Hematopoietic multipotent progenitor cell treated with erythropoietin and hydrocortisone succinate and interleukin-3 and kit ligand, for 8 days (in vitro differentiated cells): ENCODE measurements around the gene ENDOV.

Source experiments
- DNase-seq: peaks from one replicate; pipeline ENCODE4 v3.0.0-alpha.2; 2015

The ENDOV gene

DNA sequence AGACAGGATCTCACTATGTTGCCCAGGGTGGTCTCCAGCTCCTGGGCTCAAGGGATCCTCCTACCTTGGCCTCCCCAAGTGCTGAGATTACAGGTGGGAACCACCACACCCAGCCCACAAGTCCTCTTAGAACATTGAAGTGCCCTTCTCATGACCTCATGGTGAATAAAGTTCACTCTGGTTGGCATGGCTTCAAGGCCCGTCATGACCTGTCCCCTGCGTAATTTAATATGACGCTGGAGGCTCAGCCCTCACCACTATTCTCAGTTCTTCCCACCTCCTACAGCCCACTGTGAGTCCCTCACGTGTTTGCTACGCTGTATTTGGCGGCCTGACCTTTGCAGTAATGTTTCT is 1.9 kb downstream of the ENDOV start:
- no peak for DNase-seq

DNA sequence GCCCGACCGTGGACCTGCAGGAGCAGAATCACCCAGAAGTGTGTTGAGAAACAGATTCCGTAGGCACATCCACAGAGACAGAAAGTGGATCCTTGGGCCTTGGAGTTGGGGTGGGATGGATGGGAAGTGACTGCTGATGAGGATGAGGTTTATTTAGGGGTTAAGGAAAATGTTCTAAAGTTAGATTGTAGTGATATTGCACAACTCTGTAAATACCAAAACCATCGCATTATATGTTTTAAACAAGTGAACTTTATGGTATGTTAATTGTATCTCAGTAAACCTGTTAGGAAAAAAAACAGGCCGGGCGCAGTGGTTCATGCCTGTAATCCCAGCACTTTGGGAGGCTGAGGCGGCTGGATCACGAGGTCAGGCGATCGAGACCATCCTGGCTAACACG is 3.6 kb downstream of the ENDOV start:
- DNase-seq, result no peak

GRCh38 chr17:80419255-80419654 is 4.3 kb downstream of the ENDOV start:
- DNase-seq, result no peak

DNA sequence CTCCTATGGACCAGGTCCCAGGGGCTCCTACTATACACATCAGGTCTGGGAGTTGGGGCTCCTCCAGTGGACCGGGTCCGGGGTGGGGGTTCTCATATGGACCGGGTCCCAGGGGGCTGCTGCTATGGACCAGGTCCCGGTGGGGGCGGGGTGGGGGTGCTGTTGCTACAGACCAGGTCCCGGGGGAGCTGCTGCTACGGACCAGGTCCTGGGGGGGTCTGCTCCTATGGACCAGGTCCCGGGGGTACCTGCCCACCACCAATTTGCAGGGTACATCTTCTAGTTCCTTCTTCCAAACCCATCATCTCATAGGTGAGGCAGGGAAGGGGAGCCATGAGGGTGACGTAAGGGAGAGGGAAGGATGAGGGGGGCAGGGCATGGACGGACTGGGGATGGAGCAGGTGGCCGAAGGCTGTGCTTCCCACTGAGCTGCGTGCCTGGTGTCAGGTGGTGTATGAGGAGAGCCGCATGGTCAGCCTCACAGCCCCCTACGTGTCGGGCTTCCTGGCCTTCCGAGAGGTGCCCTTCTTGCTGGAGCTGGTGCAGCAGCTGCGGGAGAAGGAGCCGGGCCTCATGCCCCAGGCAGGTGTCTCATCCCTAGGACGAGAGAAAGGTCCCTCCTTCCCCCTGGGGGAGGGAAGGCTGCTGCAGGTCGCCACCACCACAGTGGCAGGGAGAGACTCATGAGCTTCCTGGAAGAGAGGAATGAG is 6.6 kb downstream of the ENDOV start:
- no peak for DNase-seq

- DNase-seq, result no peak
These were observed 7.3 kb downstream of the ENDOV start for GRCh38 chr17:80422276-80422675.

- DNase-seq, result no peak
These were observed 8.0 kb downstream of the ENDOV start for GRCh38 chr17:80422981-80423380.

DNA sequence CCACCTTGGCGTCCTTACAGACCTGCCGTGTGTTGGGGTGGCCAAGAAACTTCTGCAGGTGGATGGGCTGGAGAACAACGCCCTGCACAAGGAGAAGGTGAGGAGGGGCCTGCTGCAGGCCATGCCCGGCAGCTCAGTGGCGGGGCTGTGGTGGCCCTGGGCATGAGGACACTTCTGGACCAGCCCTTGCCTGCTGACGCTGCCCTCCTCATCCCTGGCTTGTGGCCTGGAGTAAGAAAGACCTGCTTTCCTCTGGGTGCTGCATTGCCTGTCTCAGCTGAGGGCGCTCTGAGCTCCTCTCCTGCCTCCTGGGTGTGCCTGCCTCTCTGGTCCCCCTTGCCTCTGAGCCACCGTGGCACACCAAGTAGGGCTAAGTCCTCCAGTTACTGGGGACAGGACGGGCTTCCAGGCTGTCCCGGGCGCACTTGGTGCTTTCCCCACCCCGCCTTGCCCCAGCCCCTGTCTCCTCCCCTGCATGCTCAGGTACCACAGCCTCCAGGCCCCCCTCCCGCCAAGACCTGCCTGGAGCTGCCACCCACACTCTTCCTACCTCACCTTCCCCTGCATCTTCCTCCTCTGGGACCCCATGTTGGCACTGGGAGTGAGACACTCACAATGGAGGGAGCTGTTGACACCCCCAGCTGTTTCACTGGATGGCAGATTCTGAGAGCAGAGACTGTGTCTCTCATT is 8.7 kb downstream of the ENDOV start:
- DNase-seq, result no peak

DNA sequence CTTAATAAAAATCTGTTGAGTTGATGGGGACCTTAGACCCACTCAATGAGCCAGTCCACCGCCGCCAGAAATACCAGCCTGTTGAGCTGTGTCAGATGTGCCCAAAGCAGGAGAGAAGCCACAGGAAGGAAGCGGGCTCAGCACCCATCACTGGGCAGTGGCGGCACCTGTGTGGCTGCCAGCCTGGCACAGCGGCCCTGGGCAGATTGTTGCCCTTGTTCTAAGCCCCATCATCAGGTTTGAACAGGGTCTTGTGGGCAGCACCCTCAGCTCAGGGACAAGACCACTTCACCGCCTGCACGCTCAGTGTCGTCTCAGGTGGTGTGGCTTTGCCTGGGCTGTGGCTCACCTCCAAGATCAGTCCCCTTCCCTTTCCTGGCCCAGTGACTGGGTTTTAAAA is 9.3 kb downstream of the ENDOV start:
- DNase-seq, result no peak

DNA sequence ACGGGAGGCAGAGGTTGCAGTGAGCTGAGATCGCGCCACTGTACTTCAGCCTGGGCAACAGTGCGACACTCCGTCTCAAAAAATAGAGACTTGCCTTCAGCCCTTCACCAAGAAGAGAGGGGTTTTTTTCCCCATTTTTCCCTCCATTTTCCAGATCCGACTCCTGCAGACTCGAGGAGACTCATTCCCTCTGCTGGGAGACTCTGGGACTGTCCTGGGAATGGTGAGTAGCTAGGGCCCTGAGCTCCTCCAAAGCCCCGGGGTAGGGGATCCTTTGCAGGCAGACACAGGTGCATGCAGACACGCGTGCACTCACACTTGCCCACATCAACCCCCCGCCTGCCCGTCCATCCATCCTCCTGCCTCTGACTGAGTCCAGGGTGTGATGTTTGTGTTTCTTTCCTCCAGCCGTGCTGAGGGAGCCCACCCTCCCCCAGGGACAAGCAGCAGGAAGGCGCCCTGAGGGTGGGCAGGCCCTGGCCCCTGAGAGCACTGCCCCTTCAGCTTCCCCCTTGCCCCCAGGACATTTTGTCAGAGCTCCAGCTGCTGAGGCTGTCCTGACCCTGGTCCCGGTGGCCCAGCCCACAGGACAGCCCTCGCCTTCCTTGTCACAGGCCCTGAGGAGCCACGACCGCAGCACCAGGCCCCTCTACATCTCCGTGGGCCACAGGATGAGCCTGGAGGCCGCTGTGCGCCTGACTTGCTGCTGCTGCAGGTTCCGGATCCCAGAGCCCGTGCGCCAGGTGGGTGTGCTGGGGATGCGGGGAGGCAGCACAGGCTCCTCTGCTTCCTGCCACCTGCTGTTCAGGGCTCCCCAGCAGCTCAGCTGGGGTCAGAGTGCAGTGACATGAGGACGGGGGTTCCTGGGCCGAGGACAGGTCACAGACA is 10.2 kb downstream of the ENDOV start:
- DNase-seq, result no peak

DNA sequence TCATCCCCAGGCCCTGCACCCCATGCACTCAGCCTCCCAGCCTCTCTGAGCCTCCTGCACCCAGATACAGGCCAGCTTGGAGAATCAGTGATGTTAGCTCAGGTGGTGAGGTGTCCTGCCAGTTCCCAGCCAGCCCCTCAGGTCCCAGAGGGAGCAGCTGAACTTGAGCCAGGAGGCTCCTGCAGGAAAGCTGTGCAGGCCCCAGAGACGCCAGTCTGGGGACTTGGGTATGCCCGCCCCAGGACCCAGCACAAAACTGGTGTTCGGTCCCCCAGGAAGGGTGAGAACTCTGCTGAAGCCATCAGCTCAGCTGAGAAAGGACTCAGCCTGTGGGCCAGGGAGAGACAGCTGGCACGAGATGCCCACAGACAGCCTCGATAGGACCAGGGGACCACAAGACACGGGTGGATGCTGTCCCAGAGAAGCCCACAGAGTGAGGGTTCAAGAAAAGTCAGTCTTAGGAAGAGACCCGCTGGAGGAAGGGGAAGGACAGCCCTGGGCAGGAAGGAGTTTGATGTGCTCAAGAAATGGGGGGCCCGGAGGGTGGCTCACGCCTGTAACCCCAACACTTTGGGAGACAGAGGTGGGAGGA is 11.0 kb downstream of the ENDOV start:
- no peak for DNase-seq

DNA sequence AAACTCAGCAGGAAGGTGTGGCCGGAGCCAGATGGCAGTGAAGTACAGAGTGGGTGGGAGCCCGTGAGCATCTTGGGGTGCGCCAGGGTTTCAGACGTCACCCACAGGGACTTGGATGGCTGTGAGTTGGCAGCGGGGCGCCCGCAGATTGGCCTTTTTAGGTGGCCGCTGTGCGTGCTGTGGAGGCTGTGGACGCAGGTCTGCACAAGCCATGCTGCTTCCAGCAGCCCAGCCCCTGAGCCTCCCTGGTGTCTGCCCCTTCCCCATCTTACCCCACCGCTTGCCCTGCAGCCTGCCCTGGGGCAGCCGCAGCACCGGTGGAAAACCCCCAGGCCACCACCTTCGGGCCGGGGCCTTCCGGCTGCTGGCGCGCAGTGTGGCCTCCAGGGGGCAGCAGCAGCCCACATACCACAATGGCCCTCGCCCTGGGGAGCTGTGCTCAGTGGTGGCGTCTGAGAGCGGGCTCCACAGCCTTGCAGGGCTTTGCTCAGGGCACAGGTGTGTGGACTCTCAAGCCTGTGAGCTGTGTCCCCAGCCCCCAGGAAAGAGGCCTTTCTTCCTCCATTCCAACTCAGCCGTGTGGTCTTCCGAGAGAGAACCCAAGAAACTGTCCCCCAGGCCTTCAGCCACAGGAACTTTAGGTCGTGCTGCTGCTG is 11.8 kb downstream of the ENDOV start:
- peak; percentile 65 for DNase-seq

GRCh38 chr17:80427366-80428282 is 12.7 kb downstream of the ENDOV start:
- DNase-seq, result no peak

- DNase-seq, result no peak
These were observed 13.4 kb downstream of the ENDOV start for GRCh38 chr17:80428363-80428762.

GRCh38 chr17:80428796-80429195 is 13.8 kb downstream of the ENDOV start:
- DNase-seq, result no peak

DNA sequence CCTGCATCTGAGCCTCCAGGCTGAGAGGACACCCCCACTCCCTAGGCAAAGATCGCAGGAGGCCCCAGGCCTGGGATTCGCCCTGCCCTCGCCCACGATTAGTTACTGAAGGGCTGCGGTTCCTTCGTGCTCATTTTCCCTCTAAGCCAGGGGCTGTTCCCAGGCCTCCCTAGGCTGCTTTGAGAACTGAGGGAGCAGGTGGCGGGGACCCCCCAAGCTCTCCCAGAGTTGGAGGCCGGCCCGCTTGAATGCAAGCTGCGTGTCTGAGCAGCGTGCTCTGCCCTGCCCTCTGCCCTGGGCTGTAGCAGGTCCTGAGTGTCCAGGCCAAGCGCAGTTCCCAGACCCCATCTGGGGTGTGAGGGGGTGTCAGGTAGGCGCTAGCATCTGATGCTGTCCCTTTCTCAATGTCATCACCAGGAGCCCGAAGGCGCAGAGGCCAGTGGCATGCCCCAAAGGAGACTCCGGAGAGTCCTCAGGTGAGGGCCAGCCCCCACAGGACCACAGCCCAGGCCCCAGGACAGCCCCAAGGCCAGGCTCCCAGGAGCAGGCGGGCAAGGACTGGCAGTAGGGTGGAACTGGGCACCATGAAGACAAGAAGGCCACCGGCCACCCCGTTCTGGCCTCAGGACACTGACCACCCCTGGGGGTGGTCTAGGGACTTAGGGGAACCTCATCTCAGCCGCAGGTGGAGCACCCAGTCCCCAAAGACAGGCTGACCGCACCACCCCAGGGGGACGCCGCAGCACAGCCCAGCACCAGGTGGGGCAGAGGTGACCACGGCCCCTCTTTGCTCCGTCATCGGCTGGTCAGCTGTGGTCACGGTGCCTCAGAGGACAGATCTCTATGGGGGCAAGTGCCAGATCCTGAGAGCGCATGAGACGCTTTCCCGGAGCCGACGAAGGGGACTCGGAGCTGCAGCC is 14.6 kb downstream of the ENDOV start:
- no peak for DNase-seq

DNA sequence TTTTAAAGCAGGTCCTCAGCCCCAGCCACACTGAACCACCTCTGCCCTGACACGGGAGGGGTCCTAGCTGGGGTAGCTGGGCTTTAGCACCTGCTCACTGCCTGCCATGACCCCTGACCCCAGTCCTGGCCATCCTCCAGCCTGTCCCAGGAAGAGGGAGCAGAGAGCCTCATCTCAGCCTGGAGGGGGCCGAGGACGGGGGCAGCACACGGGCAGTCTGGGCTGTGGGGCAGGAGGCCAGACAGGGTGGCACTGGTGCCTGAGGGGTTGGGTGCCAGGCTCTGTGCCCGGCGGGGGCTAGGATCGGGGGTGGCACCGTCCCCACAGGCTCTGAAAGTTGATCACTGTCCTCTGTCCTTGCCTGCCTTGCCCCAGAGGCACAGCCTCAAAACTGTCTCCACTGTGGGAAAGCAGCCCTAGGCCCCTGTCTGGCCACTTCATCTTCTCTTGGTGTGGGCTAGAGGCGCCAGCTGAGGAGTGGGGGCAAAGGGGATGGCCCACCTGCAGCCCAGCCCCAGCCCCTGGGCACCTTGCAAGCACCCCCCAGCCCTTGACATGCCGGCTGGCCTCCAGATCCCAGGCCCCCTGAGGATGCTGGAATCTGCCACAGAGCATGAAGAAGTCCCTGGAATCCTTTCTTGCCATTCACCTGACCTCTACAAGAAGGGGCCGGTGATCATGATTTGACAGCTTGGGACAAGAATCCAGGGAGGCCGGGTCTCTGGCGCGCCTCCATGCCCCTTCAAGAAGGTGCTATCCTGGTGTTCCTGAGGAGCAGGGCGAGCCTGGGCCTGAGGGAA is 15.7 kb downstream of the ENDOV start:
- DNase-seq, result no peak

GRCh38 chr17:80431246-80432195 is 16.6 kb downstream of the ENDOV start:
- DNase-seq, result no peak

DNA sequence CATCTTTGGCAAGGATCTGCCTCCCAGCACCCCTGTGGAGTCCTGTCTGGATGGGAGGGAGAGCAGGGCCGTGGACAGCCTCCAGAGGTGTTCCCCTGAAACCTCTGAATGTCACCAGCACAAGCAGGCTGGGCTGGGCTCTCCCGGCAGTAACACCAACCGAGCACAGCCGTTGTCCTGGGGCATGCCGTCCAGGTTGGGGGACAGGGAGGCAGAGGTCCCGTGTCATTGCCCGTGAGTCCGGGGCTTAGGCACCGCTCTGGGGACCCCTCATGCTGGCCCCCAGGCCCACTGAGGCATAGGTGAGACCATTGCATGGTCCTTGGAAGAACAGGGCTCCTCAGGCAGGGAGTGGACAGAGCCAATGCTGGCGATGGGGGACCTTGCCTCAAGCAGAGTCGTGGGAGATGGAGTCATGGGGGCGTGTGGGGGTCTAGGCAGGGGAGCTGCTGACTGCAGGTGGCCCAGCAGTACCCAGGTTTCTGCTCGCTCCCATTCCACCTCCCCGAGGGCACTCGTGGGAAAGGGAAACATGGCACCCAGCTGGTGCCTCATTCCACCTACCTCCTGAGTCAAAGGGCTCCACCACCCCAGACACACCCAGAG is 17.5 kb downstream of the ENDOV start:
- DNase-seq, result no peak
